Measurements from ENCODE around the gene ZNHIT3. TPM values are rescaled to one million over a fixed set of nuclear protein-coding genes. Genes with fewer than 3 reads are reported as not detected.
"Not testable (repeated sequence)": the region's sequence is repeated elsewhere in the genome, so short reads cannot be mapped to it uniquely, and the experiment has no call there.

Gene ZNHIT3
- polyA plus RNA-seq, 6 donors from 2014 or later: 72.3 to 99.5 (median 88.4) TPM

DNA sequence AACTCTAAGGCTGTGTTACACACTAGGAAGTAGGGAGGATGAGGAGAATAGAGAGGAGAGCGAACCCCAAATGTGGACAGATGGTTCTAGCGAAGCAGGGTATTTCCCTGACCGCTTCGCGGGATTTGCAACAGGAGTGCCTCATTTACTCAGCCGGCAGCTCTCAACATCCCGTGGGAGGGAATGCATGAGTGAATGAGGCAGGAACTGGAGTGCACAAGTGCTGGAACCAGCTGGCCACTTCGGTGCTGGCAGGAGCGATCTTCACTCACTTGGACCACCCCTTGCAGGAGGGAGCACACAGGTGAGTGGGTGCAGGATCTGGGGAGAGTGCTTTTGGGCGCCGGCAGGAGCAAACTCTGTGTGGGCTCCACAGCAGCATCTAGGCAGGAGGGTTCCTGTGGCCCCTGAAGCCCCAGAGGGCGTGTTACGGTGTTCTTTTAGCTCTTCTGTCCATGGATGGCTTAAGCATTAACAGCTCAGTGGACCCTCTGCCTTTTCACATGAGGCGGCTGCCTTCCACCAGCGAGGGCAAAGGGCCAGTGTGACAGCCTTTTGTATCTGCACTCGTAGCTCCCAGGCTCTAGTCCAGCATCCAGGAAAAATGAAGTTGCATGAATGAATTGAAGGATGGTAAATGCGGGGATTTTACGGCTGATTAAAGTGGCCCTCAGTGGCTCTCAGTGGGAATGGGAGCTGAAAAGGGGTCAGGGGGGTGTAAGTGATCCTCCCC lies 17.4 kb upstream of the ZNHIT3 start:
- DNase-seq (no peak), ATAC-seq (ENCODE audit: low read depth in 2 of 2) (no peak)
- Mint-ChIP-seq H3K4me3 (no peak overlapping the region), H3K27ac (no peak overlapping the region), H3K36me3 (peaks cover 0 to 8% of the 10 kb centered on the region in 2 donors), H3K27me3 (peaks cover 38 to 60% (median 57%) of the 10 kb centered on the region in 3 donors), H3K4me1 (peaks cover 15 to 21% (median 17%) of the 10 kb centered on the region in 3 donors), H3K9me3 (no peaks in the 10 kb centered on the region)

DNA sequence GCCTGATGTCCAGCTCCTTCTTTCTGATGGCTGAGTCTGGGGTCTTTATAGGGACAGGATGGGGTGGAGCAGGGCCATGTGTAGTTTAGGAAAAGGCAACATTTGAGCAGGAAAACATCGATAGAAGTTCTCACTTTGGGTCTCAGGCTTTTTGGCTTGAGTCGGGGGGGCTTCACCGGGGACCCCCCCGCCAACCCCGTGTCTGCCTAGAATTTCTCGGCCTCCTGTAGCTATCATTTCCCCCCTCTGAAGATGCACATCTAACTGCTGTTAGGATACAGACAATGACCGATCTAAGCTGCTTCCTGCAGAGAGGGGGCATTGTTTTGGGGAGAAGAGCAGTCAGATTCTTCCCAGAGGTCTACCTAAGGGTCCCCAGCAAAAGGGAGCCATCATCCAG lies 16.7 kb upstream of the ZNHIT3 start:
- H3K36me3 Mint-ChIP-seq: peaks cover 0 to 8% of the 10 kb centered on the region in 2 donors
- no peak overlapping the region for H3K27ac Mint-ChIP-seq
- peaks cover 40 to 63% (median 60%) of the 10 kb centered on the region in 3 donors for H3K27me3 Mint-ChIP-seq
- ATAC-seq (ENCODE audit: low read depth in 2 of 2) (no peak), DNase-seq (no peak)
- peaks cover 15 to 21% (median 17%) of the 10 kb centered on the region in 3 donors for H3K4me1 Mint-ChIP-seq
- no peaks in the 10 kb centered on the region for H3K9me3 Mint-ChIP-seq
- no peak overlapping the region for H3K4me3 Mint-ChIP-seq

DNA sequence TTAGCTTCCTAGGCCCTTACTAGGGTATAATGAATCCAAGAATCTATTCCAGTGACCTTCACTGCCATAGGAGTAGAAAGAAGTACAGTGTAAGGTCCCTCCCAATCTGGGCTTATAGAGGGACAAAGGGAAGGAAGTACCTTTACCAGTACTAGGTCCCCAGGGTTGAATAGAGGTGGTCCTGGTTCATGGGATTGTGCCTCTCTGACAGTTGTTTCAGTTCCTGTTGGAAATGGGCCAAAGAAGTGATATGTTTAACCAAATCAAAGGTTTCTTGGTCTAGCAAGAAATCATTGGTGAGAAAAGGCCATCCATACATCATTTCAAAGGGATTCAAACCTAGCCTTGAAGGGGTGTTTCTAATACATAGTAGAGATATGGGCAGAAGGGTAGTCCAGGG lies 16.0 kb upstream of the ZNHIT3 start:
- Mint-ChIP-seq H3K27me3 (peaks cover 41 to 63% (median 60%) of the 10 kb centered on the region in 3 donors), H3K27ac (peak overlapping the region in 1 of 6 donors; percentile 72), H3K4me1 (peaks cover 15 to 21% (median 17%) of the 10 kb centered on the region in 3 donors), H3K4me3 (peak overlapping the region in 1 of 8 donors; percentile 51), H3K36me3 (peaks cover 0 to 6% of the 10 kb centered on the region in 2 donors), H3K9me3 (no peaks in the 10 kb centered on the region)
- ATAC-seq (ENCODE audit: low read depth in 2 of 2) (peak; percentile 84 to 89), DNase-seq (peak; percentile 50)

DNA sequence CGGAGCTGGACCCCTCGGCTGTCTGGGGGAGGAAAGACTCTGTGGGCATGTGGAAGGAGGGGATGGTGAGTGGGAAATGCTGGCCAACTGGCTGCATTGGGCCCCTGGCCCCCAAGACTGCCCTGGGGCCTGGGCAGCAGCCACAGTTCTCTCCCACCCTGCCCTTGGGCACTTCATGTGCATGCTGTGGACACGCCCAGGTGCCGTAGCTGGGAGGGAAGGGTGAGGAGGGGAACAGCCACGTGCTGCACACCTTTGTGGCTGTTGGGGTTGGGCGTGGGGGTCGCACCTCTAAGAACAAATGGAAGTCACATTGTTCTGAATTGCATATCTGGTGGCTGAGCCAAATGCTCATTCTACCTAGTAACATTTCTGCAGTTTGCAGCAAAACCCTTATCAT lies 11.9 kb upstream of the ZNHIT3 start:
- peaks cover 0 to 3% (median 0%) of the 10 kb centered on the region in 7 donors for H3K9me3 Mint-ChIP-seq
- ATAC-seq (ENCODE audit: low read depth in 2 of 2) (no peak), DNase-seq (no peak)
- H3K36me3 Mint-ChIP-seq: no peaks in the 10 kb centered on the region
- H3K27ac Mint-ChIP-seq: no peak overlapping the region
- H3K27me3 Mint-ChIP-seq: peaks cover 49 to 59% (median 57%) of the 10 kb centered on the region in 3 donors
- peaks cover 11 to 15% (median 14%) of the 10 kb centered on the region in 3 donors for H3K4me1 Mint-ChIP-seq
- no peak overlapping the region for H3K4me3 Mint-ChIP-seq

- Mint-ChIP-seq H3K4me1 (peaks cover 5 to 7% (median 7%) of the 10 kb centered on the region in 3 donors), H3K9me3 (peaks cover 0 to 3% (median 0%) of the 10 kb centered on the region in 7 donors), H3K4me3 (no peak overlapping the region), H3K27me3 (peaks cover 49 to 59% (median 58%) of the 10 kb centered on the region in 3 donors), H3K36me3 (no peaks in the 10 kb centered on the region), H3K27ac (no peak overlapping the region)
- ATAC-seq (ENCODE audit: low read depth in 2 of 2): no peak
- DNase-seq: no peak
Observed at GRCh38 chr17:36475346-36475970, 11.0 kb upstream of the ZNHIT3 start.

DNA sequence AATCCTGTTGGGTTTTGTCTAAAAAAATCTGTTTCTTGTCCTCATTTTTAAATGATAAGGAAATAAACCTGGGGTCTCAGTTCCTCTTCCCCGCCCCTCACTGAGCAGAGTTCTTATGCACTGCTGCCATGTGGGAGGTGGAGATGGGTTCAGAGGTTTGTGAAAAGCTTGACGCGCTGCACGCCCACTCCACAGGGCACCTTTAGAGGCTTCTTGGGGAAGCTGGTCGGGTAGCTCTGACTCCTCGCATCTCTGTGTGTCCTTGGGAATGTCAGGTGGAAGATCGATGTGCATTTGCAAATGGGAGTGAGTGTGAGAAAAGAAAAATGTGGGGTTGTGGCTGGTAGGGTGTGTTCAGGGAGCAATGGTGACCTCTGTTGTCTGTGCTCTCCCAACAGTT lies 4.7 kb upstream of the ZNHIT3 start:
- peak overlapping the region; percentile 16 to 83 (median 74) for H3K4me3 Mint-ChIP-seq
- DNase-seq: no peak
- H3K27me3 Mint-ChIP-seq: peaks cover 26 to 43% (median 36%) of the 10 kb centered on the region in 3 donors
- H3K4me1 Mint-ChIP-seq: peaks cover 16 to 27% (median 24%) of the 10 kb centered on the region in 3 donors
- H3K36me3 Mint-ChIP-seq: peaks cover 4 to 7% of the 10 kb centered on the region in 2 donors
- peaks cover 0 to 2% (median 0%) of the 10 kb centered on the region in 7 donors for H3K9me3 Mint-ChIP-seq
- H3K27ac Mint-ChIP-seq: peak overlapping the region in 1 of 6 donors; percentile 35
- no peak for ATAC-seq (ENCODE audit: low read depth in 2 of 2)

- peaks cover 16 to 33% (median 26%) of the 10 kb centered on the region in 3 donors for H3K27me3 Mint-ChIP-seq
- DNase-seq: peak; percentile 75
- peak overlapping the region in 1 of 6 donors; percentile 33 for H3K27ac Mint-ChIP-seq
- peak; percentile 60 to 66 for ATAC-seq (ENCODE audit: low read depth in 2 of 2)
- H3K4me1 Mint-ChIP-seq: peaks cover 20 to 38% (median 33%) of the 10 kb centered on the region in 3 donors
- H3K36me3 Mint-ChIP-seq: peaks cover 4 to 7% of the 10 kb centered on the region in 2 donors
- peak overlapping the region; percentile 72 to 85 (median 75) for H3K4me3 Mint-ChIP-seq
- H3K9me3 Mint-ChIP-seq: peaks cover 0 to 2% (median 0%) of the 10 kb centered on the region in 7 donors
Observed at GRCh38 chr17:36482611-36483504, 3.6 kb upstream of the ZNHIT3 start.

DNA sequence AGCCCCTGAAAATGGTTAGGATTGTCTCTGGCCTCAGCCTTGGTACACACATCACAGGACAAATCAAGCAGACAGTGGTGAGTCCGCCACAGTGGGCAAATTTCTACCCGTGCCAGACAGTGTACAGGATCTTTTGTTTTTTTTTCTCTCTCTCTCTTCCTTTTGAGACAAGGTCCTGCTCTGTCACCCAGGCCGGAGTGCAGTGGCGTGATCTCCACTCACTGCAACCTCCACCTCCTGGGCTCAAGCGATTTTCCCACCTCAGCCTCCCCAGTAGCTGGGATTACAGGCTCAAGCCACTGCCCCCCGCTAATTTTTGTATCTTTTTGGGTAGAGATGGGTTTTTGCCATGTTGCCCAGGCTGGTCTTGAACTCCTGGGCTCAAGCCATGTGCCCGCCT lies 2.5 kb upstream of the ZNHIT3 start:
- H3K27ac Mint-ChIP-seq: peak overlapping the region in 2 of 6 donors; percentile 30 to 82
- H3K4me1 Mint-ChIP-seq: peaks cover 24 to 49% (median 43%) of the 10 kb centered on the region in 3 donors
- H3K4me3 Mint-ChIP-seq: peak overlapping the region in 6 of 8 donors; percentile 48 to 81 (median 73)
- peaks cover 16 to 31% (median 26%) of the 10 kb centered on the region in 3 donors for H3K27me3 Mint-ChIP-seq
- H3K36me3 Mint-ChIP-seq; ATAC-seq (ENCODE audit: low read depth in 2 of 2); H3K9me3 Mint-ChIP-seq; DNase-seq: not testable (repeated sequence)

DNA sequence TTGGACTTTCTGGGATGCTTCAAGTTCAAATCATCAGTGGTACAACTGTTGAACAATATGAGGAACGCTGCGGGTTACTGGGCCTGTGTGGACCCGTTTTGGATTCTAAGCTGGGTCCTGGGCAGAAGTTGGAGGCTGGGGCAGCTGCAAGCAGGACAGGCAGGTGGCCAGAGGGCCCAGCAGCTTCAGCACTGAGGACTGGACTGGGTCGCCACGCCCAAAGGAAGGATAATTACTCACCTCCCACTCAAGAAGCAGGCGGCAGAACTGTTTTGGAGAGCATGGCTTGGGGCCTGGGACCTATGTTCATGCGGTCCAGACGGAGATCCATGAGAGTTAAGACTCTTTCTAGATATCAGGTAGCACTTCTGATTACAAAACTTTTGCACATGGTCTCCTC lies 1.5 kb upstream of the ZNHIT3 start:
- DNase-seq (no peak), ATAC-seq (ENCODE audit: low read depth in 2 of 2) (no peak)
- Mint-ChIP-seq H3K27me3 (peaks cover 9 to 28% (median 20%) of the 10 kb centered on the region in 3 donors), H3K27ac (peak overlapping the region in 3 of 6 donors; percentile 62 to 97 (median 72)), H3K4me3 (peak overlapping the region; percentile 68 to 100 (median 98)), H3K36me3 (peaks cover 4 to 7% of the 10 kb centered on the region in 2 donors), H3K9me3 (peaks cover 0 to 2% (median 0%) of the 10 kb centered on the region in 7 donors), H3K4me1 (peaks cover 30 to 57% (median 53%) of the 10 kb centered on the region in 3 donors)

- H3K9me3 Mint-ChIP-seq: peaks cover 0 to 2% (median 0%) of the 10 kb centered on the region in 7 donors
- H3K27ac Mint-ChIP-seq: peak overlapping the region; percentile 72 to 99 (median 98)
- H3K4me1 Mint-ChIP-seq: peaks cover 33 to 62% (median 57%) of the 10 kb centered on the region in 3 donors
- peaks cover 9 to 26% (median 17%) of the 10 kb centered on the region in 3 donors for H3K27me3 Mint-ChIP-seq
- ATAC-seq (ENCODE audit: low read depth in 2 of 2) (no peak), DNase-seq (no peak)
- peak overlapping the region; percentile 96 to 100 (median 100) for H3K4me3 Mint-ChIP-seq
- peaks cover 4 to 7% of the 10 kb centered on the region in 2 donors for H3K36me3 Mint-ChIP-seq
Observed at GRCh38 chr17:36485805-36486203, 677 bp upstream of the ZNHIT3 start.

GRCh38 chr17:36493956-36494355 lies 7.5 kb downstream of the ZNHIT3 start:
- Mint-ChIP-seq H3K36me3 (peaks cover 7 to 24% of the 10 kb centered on the region in 2 donors), H3K27ac (peak overlapping the region in 1 of 6 donors; percentile 69), H3K4me3 (peak overlapping the region in 1 of 8 donors; percentile 43), H3K27me3 (no peaks in the 10 kb centered on the region), H3K4me1 (peaks cover 20 to 31% (median 21%) of the 10 kb centered on the region in 3 donors), H3K9me3 (no peaks in the 10 kb centered on the region)
- DNase-seq: no peak
- ATAC-seq (ENCODE audit: low read depth in 2 of 2): no peak

GRCh38 chr17:36494674-36495073 lies 8.2 kb downstream of the ZNHIT3 start:
- peak overlapping the region in 1 of 6 donors; percentile 75 for H3K27ac Mint-ChIP-seq
- peaks cover 7 to 24% of the 10 kb centered on the region in 2 donors for H3K36me3 Mint-ChIP-seq
- no peak overlapping the region for H3K4me3 Mint-ChIP-seq

More at GRCh38 chr17:36494674-36495073, 8.2 kb downstream of the ZNHIT3 start:
- peaks cover 13 to 24% (median 17%) of the 10 kb centered on the region in 3 donors for H3K4me1 Mint-ChIP-seq
- no peaks in the 10 kb centered on the region for H3K9me3 Mint-ChIP-seq
- no peaks in the 10 kb centered on the region for H3K27me3 Mint-ChIP-seq
- DNase-seq: no peak
- no peak for ATAC-seq (ENCODE audit: low read depth in 2 of 2)

Data from naive B cell (primary cell).